H9 (cell line): Measurements from ENCODE around the gene PDE6G. TPM values are rescaled to one million over a fixed set of nuclear protein-coding genes. Genes with fewer than 3 reads are reported as not detected.

Source experiments
- DNase-seq: peaks from one replicate; pipeline ENCODE4 v3.0.0-alpha.2; 2017
- H2AFZ ChIP-seq: one replicate; pipeline ENCODE4 v1.6.1; 2013; ENCODE audit warnings: mild to moderate bottlenecking, low read length, control low read depth, moderate library complexity
- H2AK5ac ChIP-seq: 2 replicates; pipeline ENCODE4 v1.6.1; 2013; ENCODE audit warnings: low read length, control low read depth, mixed read lengths; ENCODE audit not compliant: insufficient read length
- H2BK120ac ChIP-seq: one replicate; pipeline ENCODE4 v1.6.1; 2013; ENCODE audit warnings: low read depth, mild to moderate bottlenecking, low read length, control low read depth, inconsistent platforms; ENCODE audit not compliant: poor library complexity, severe bottlenecking
- H2BK12ac ChIP-seq: 2 replicates; pipeline ENCODE4 v1.6.1; 2013; ENCODE audit warnings: low read length, control low read depth, mixed read lengths, low read depth; ENCODE audit not compliant: insufficient read length
- H2BK15ac ChIP-seq: 2 replicates; pipeline ENCODE4 v1.6.1; 2013; ENCODE audit warnings: low read depth, low read length, control low read depth
- H2BK20ac ChIP-seq: one replicate; pipeline ENCODE4 v1.6.1; 2013; ENCODE audit warnings: low read depth, mild to moderate bottlenecking, low read length, control low read depth, inconsistent platforms; ENCODE audit not compliant: poor library complexity, severe bottlenecking
- H2BK5ac ChIP-seq: 2 replicates; pipeline ENCODE4 v1.6.1; 2013; ENCODE audit warnings: low read length, control low read depth, mixed read lengths; ENCODE audit not compliant: insufficient read length
- H3K14ac ChIP-seq: 2 replicates; pipeline ENCODE4 v1.6.1; 2013; ENCODE audit warnings: low read length, control low read depth; ENCODE audit not compliant: insufficient read depth
- H3K18ac ChIP-seq: 2 replicates; pipeline ENCODE4 v1.6.1; 2013; ENCODE audit warnings: low read depth, mild to moderate bottlenecking, mixed read lengths, low read length, control low read depth; ENCODE audit not compliant: insufficient read length
- H3K23ac ChIP-seq: 2 replicates; pipeline ENCODE4 v1.6.1; 2013; ENCODE audit warnings: low read length, control low read depth, mixed read lengths, low read depth; ENCODE audit not compliant: insufficient read length
- H3K23me2 ChIP-seq: 2 replicates; pipeline ENCODE4 v1.6.1; 2013; ENCODE audit warnings: low read depth, mild to moderate bottlenecking, mixed read lengths, low read length, control low read depth; ENCODE audit not compliant: insufficient read length, poor library complexity, severe bottlenecking
- H3K27ac ChIP-seq: 2 replicates; pipeline ENCODE4 v1.5.1; 2013; ENCODE audit warnings: low read length, control low read depth, mixed read lengths, low read depth; ENCODE audit not compliant: insufficient read length
- H3K27me3 ChIP-seq: 2 replicates; pipeline ENCODE4 v1.6.1; 2013; ENCODE audit warnings: low read length, control low read depth, inconsistent platforms; ENCODE audit not compliant: insufficient read depth
- H3K4ac ChIP-seq: 2 replicates; pipeline ENCODE4 v1.6.1; 2013; ENCODE audit warnings: low read depth, mild to moderate bottlenecking, control low read depth, inconsistent platforms, low read length, moderate library complexity
- H3K4me1 ChIP-seq: 2 replicates; pipeline ENCODE4 v1.6.1; 2013; ENCODE audit warnings: low read length, control low read depth, inconsistent platforms; ENCODE audit not compliant: insufficient read depth
- H3K4me2 ChIP-seq: 2 replicates; pipeline ENCODE4 v1.6.1; 2013; ENCODE audit warnings: low read length, control low read depth, mixed read lengths; ENCODE audit not compliant: insufficient read length, insufficient read depth
- H3K56ac ChIP-seq: 2 replicates; pipeline ENCODE4 v1.6.1; 2013; ENCODE audit warnings: low read depth, mild to moderate bottlenecking, mixed read lengths, low read length, control low read depth; ENCODE audit not compliant: insufficient read length
- H3K79me1 ChIP-seq: 2 replicates; pipeline ENCODE4 v1.6.1; 2013; ENCODE audit warnings: low read depth, mild to moderate bottlenecking, moderate library complexity, low read length, control low read depth, inconsistent platforms; ENCODE audit not compliant: insufficient read depth, poor library complexity, severe bottlenecking
- H3K79me2 ChIP-seq: 2 replicates; pipeline ENCODE4 v1.6.1; 2013; ENCODE audit warnings: low read length, control low read depth, inconsistent platforms; ENCODE audit not compliant: insufficient read depth
- H3K9ac ChIP-seq: 2 replicates; pipeline ENCODE4 v1.6.1; 2013; ENCODE audit warnings: low read length, control low read depth, mixed read lengths; ENCODE audit not compliant: insufficient read length; ENCODE audit errors: extremely low read depth
- H3K9me3 ChIP-seq: one replicate; pipeline ENCODE4 v1.6.1; 2013; ENCODE audit warnings: low read depth, low read length, inconsistent platforms; ENCODE audit not compliant: control insufficient read depth
- H3T11ph ChIP-seq: one replicate; pipeline ENCODE4 v1.6.1; 2013; ENCODE audit warnings: mild to moderate bottlenecking, low read length, control low read depth, inconsistent platforms
- H4K20me1 ChIP-seq: one replicate; pipeline ENCODE4 v1.6.1; 2013; ENCODE audit not compliant: control insufficient read depth, insufficient read length, insufficient read depth
- H4K5ac ChIP-seq: 2 replicates; pipeline ENCODE4 v1.6.1; 2013; ENCODE audit warnings: low read depth, mild to moderate bottlenecking, mixed read lengths, low read length, control low read depth; ENCODE audit not compliant: insufficient read length
- H4K8ac ChIP-seq: replicated peaks from 2 replicates; pipeline ENCODE4 v1.6.1; 2013; ENCODE audit warnings: low read length, control low read depth, mixed read lengths, low read depth; ENCODE audit not compliant: insufficient read length
- H4K91ac ChIP-seq: 2 replicates; pipeline ENCODE4 v1.6.1; 2013; ENCODE audit warnings: low read depth, mild to moderate bottlenecking, moderate library complexity, mixed read lengths, low read length, control low read depth; ENCODE audit not compliant: insufficient read length
- H3K27ac Mint-ChIP-seq, 3 experiments: 2 replicates in 2 of 3; 3 replicates in 1 of 3; pipeline ENCODE4 v1.8.0; 2020 to 2021; ENCODE audit warnings: mixed read lengths in 3 of 3, mild to moderate bottlenecking in 1 of 3, moderate library complexity in 1 of 3
- H3K27me3 Mint-ChIP-seq: 2 replicates; pipeline ENCODE4 v1.8.0; 2021; ENCODE audit warnings: low read depth, mild to moderate bottlenecking, moderate library complexity, mixed read lengths
- H3K36me3 Mint-ChIP-seq, 3 experiments: 2 replicates in 2 of 3; 3 replicates in 1 of 3; pipeline ENCODE4 v1.8.0; 2020 to 2021; ENCODE audit warnings: low read depth in 3 of 3, mixed read lengths in 3 of 3; ENCODE audit not compliant: insufficient read depth in 1 of 3
- H3K4me1 Mint-ChIP-seq, 2 experiments: 2 replicates each; pipeline ENCODE4 v1.8.0; 2020; ENCODE audit warnings: mixed read lengths in 2 of 2
- H3K4me3 Mint-ChIP-seq, 2 experiments: 2 replicates in 1 of 2; 3 replicates in 1 of 2; pipeline ENCODE4 v1.8.0; 2020 to 2021; ENCODE audit warnings: mild to moderate bottlenecking in 2 of 2, mixed read lengths in 2 of 2, moderate library complexity in 1 of 2
- H3K9me3 Mint-ChIP-seq, 2 experiments: 2 replicates in 1 of 2; 3 replicates in 1 of 2; pipeline ENCODE4 v1.8.0; 2020; ENCODE audit warnings: mild to moderate bottlenecking in 2 of 2, mixed read lengths in 2 of 2, moderate library complexity in 1 of 2
- WGBS: extraction: QIAGEN DNeasy Blood & Tissue Kit; methylation state at CpG from one replicate; pipeline ENCODE4 v1.1.7; 2013; ENCODE audit warnings: missing lambda C conversion rate, low lambda C conversion rate, mixed read lengths; ENCODE audit not compliant: insufficient read length; ENCODE audit errors: extremely low coverage; 5-methylcytosine and 5-hydroxymethylcytosine counted together
- total RNA-seq: library from RNA; stranded (reverse); gene quantifications from 2 replicates; pipeline ENCODE4 v1.2.1, GENCODE V29; 2021
- TF ChIP-seq, protein P1 (sequence below): fragments of 200-600 bp; sonication (generic); conservative IDR thresholded peaks from 3 replicates; pipeline ENCODE4 v1.8.0; 2021; ENCODE audit warnings: antibody characterized with exemption, mild to moderate bottlenecking

Gene PDE6G
- total RNA-seq, 1 experiment from 2014 or later: 5.7 TPM

- H2BK20ac ChIP-seq: no peak overlapping the region
- H3K4me2 ChIP-seq: no peak overlapping the region
- no peak overlapping the region for H2BK15ac ChIP-seq
- no peak overlapping the region for H2BK12ac ChIP-seq
- no peaks in the 10 kb centered on the region for H4K20me1 ChIP-seq
- H2AK5ac ChIP-seq: no peak overlapping the region
- Mint-ChIP-seq H3K36me3 (peaks cover 35 to 73% (median 62%) of the 10 kb centered on the region in 3 experiments), H3K4me3 (no peak overlapping the region), H3K9me3 (no peaks in the 10 kb centered on the region), H3K27me3 (no peaks in the 10 kb centered on the region), H3K27ac (no peak overlapping the region; a peak in 1 of 7 replicates), H3K4me1 (no peaks in the 10 kb centered on the region)
- H3T11ph ChIP-seq: no peak overlapping the region
- H3K9me3 ChIP-seq: no peaks in the 10 kb centered on the region
- TF ChIP-seq, protein P1, sequence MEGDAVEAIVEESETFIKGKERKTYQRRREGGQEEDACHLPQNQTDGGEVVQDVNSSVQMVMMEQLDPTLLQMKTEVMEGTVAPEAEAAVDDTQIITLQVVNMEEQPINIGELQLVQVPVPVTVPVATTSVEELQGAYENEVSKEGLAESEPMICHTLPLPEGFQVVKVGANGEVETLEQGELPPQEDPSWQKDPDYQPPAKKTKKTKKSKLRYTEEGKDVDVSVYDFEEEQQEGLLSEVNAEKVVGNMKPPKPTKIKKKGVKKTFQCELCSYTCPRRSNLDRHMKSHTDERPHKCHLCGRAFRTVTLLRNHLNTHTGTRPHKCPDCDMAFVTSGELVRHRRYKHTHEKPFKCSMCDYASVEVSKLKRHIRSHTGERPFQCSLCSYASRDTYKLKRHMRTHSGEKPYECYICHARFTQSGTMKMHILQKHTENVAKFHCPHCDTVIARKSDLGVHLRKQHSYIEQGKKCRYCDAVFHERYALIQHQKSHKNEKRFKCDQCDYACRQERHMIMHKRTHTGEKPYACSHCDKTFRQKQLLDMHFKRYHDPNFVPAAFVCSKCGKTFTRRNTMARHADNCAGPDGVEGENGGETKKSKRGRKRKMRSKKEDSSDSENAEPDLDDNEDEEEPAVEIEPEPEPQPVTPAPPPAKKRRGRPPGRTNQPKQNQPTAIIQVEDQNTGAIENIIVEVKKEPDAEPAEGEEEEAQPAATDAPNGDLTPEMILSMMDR: no peak
- H3K56ac ChIP-seq: no peak overlapping the region
- H3K79me1 ChIP-seq: no peaks in the 10 kb centered on the region
- no CpG with 5 or more reads among the region's 18 CpGs for WGBS
- no peak for DNase-seq
- no peak overlapping the region for H2BK5ac ChIP-seq
- no peaks in the 10 kb centered on the region for H3K27me3 ChIP-seq
- no peak overlapping the region for H4K91ac ChIP-seq
- H3K27ac ChIP-seq: no peak overlapping the region
- no peak overlapping the region for H4K8ac ChIP-seq
- no peak overlapping the region for H3K4ac ChIP-seq
- H2AFZ ChIP-seq: no peak overlapping the region
- no peaks in the 10 kb centered on the region for H3K4me1 ChIP-seq
- H3K23me2 ChIP-seq: no peaks in the 10 kb centered on the region
- peaks cover 2% of the 10 kb centered on the region; the same call in 1 of the 2 replicates for H3K79me2 ChIP-seq
- H3K23ac ChIP-seq: no peak overlapping the region
- H2BK120ac ChIP-seq: no peak overlapping the region
- no peak overlapping the region for H4K5ac ChIP-seq
- no peak overlapping the region for H3K14ac ChIP-seq
- no peak overlapping the region for H3K9ac ChIP-seq
- H3K18ac ChIP-seq: no peak overlapping the region
Observed at GRCh38 chr17:81691196-81691595, 34.9 kb upstream of the PDE6G start.
